ENCODE results near the gene EOLA2.
A peak's percentile ranks its signal among the peaks of the same experiment; 100 is the strongest.
"Not testable (repeated sequence)": the region's sequence is repeated elsewhere in the genome, so short reads cannot be mapped to it uniquely, and the experiment has no call there.

The EOLA2 gene

DNA sequence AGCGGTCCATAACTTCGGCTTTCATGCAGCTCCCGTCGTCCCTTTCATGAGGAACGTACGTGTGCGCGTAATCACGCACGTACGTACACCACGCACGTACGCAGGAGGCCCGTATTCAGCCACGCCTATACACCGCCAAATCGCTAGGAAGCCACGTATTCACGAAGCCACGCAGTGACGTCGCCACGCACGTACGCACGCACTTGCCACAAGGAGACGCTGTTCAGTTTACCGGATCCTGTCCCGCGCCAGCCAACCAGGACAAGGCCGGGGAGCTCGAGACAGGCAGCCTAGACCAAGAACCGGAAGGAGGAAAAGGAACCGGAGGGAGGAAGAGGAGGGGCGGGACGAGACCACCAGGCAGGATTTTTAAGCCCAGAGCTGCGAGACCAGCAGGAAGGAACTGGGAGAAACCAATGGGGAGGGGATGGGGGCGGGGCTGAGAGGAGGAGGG, at the start of gene EOLA2:
TSS of gene EOLA2 (minus strand) at position 65 of the 454 bp plus-strand sequence. CDS start 4,617 bp downstream, outside the sequence.
- peak; percentile 93 for DNase-seq

DNA sequence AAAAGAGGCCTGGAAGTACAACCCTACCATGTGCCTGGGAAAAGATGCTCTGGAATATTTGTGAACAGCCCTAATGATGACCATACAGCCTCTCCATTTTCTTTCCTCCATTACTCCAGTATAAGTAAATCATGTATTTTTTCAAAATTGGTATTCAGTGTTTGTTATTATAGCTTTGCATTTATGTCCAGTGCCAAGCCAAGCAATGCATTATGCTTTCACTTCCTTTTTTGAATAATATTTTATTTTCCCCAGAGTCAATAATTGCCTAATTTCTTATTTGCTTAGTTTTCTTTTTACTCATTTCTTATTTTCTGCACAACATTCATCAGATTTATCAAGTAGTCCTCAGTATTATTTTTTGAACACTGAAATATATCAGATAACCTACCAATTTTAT, 49.3 kb upstream of the EOLA2 start:
- DNase-seq = no peak

DNA sequence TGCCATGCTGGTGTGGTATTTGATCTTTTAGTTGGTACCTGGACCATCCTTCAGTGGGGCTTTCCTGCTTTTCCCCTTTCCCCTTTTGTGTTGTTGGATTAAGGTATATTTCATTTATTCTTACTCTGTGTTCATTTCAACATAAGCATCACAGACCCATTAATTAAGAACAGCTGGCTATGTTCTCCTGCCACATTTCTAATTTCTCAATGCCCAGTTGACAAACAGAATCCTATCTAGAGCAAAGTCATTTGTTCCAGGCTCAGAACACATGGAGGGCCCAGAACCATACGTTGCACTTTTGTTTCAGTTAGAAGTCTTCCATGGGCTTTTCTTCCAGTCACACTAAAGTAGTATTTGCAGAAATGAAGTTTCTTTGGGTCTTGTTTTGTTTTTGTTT, 46.1 kb upstream of the EOLA2 start:
- DNase-seq = no peak

DNA sequence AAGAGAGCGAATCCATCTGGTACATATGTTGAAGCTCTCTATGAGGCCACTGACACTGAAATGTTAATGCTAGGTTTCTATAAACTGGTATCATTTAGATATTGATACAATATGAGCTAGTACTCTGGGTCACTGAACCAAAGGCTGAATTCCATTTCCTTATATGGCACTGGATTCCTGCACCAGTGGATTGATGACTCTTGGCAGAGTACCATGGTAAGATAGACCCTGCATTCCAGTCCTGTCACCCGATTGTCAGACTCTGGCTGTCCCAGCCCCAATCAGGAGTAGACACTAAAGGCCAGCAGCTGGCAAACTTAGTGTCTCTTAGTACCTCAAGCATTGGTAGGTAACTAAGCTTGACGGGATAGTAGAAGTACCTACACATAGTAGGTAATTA, 44.0 kb upstream of the EOLA2 start:
- DNase-seq = no peak

DNA sequence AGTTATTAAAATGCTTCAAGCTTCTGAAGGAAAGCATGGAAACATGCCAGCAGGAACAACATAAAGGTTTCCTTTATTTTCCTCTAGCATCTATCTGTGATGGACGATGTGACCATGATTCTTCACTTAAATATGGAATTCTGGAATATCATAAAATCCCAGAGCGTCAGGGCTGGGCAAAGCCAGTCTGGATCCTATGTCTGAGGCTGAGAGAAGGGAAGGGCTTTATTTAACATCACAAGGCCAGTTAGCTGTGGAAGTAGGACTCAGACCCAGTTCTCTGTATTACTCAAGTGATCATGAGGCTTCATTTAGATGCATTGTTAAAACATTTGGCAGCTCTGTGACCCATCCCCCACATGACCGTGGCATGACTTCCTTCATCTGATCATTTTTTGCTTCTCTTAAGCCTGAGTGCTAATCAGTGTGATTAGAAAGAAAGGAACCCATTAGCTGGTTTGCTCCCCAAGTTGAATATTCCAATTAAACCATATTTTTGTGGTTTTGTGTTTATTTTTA, 40.9 kb upstream of the EOLA2 start:
- DNase-seq = no peak

DNA sequence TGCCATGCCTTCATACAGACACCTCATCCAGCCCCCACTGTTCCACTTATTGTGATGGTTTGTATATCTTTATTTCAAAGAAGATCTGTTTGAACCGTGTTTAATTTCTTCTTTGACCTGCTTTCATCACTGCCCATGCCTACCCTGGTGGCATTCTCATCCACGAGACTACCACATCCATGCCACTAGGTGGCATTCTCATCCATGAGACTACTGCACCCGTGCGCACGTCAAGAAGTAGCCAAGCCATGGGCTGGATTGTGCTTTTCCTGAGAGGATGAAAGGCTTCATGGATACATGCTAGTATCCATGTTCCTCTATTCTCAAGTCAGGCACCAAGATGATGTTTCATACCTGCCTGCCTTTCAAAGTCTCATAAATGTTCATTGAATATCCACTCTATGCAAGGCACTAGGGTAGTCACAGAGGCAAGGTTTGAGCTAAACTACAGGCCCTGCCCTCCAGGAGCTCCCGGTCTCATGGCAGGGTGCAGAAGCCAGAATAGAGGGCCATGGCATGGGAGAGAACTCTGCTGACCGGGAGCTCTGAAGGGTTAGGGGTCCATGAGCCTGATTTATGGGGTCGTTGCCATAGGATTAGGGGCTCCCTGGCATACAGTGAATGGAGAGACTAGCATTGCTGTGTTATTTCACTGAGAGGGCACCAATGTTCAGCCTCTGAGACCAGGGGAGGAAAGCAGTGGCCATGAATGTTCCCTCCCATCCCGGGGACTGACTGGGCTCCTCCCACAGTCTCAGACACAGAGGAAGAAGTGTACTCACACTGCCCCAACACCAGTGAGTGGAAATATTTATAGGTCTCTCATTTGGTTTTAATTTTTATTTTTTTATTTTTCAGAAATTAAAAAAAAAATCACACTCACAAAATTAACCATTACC, 24.8 kb upstream of the EOLA2 start:
- peak; percentile 36 for DNase-seq

DNA sequence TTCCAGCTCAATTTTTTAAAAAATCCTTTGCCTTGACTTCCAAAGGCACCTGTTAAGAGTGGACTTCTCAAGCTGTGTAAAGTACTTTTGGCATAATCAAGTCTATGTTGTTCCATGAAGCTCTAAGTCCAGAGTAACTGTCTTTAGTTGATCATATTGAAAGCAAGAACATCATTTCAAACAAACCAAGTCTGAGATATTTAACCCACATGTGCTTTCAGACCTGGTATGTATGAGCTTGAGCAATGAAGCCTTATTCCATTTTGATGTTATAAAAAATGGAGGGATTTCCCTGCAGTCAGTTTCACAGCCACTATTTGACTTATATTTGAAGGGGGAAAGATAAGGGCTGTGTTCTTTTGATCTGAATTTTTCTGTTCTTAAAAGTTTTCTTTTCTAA, 23.7 kb upstream of the EOLA2 start:
- DNase-seq = no peak

DNA sequence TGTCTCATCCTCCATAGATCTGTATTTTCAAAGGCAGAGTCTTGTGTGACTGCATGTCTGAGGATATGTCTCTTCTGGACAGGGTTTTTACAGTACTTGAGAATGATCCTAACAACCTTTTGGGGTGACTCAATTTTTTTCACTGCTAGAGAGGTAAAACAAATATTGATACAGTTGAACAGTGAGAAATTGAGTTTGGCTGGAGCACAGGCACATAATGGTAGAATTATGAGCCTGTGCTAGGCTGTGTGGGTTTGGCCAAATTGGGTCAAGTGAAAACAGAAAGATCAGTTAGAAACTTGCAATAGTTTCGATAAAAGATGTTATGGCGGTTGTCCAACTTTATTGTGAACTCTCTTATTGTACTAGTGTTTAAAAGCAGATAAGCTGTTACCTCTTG, 23.3 kb upstream of the EOLA2 start:
- DNase-seq = no peak

DNA sequence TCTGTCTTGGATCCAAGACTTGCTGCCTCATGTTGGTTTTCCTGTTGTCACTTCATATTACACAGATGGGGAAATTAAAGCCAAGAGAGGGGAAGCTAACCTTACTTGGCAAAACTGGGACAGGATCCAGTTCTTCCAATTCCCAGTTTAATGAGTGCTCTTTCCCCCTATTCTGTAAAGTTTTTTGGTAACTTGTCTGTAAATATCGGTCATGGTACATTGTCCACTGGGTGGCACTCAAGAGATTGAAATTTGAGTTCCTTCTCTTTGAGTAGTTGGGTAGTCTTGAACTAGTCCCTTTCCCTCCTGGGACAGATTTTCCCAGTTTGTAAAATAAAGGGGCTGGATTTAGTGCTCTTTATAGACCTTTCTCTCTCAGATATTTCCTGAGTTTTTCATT, 12.4 kb upstream of the EOLA2 start:
- no peak for DNase-seq

DNA sequence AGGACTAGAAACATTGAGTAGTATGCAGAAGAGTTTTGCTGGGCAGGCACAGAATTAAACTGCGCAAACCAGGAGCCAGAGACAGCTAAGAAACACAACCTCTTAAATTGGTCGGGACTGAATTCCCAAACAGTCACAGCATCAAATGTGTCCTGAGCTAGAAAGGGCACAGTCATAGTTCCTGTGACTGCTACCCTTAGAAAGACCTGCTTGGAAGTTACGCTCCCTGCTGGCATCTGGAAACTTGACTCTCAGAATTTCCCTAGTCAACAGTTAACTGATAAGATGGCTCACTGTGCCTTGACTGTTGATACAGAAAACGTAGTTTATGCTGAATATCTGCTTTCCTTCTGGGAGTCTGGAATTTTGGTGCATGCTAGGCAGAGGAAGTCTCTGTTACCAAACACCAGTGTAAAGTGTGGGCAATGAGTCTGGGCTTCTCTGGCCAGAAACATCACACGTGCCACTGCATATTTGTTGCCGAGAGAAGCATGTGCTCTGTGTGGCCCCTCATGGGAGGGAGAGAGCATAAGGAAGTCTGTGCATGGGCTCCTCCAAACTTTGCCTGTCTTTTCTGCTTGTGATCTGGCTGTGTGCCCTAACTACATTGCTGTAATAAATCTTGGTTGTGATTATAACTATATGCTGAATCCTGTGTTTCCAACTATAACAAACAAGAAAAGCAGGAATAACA, 11.6 kb upstream of the EOLA2 start:
- no peak for DNase-seq

DNA sequence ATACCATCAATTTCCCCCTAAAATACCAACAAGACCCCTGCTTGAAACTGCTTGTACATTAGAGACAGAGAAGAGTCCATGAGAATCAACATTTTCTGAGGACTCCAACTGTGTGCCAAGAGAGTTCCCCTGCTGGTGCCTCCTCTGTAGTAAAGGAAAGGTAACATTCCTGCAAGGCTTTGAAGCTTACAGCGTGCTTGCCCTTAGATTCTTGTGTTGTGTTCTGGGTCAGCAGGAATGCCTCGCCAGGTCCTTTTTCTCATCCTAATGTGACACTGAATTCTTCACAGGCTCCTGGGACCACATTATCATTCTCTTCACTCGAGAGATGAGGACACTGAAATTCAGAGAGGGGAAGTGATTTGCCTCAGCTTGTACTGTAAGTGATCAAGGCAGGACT, 9.7 kb upstream of the EOLA2 start:
- DNase-seq = no peak

DNA sequence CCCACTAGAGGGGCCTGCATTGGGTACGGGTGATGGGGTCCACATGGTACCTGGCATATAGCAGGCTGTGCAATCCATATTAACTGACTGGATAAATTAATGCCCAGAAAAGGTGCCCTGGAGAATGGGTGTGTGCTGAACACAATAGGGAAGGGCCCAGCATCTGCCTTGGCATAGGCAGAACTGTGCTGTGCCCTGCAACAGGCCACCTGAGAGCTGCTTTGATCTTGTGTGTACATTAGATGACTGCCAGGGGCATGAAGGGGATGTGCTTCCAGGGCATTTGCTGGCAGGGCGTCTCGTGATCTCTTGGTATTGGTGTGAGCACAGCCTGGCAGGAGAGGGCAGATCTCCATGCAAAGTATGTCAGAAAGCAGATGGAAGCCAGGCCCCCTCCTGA, 8.6 kb upstream of the EOLA2 start:
- not testable (repeated sequence) for DNase-seq

DNA sequence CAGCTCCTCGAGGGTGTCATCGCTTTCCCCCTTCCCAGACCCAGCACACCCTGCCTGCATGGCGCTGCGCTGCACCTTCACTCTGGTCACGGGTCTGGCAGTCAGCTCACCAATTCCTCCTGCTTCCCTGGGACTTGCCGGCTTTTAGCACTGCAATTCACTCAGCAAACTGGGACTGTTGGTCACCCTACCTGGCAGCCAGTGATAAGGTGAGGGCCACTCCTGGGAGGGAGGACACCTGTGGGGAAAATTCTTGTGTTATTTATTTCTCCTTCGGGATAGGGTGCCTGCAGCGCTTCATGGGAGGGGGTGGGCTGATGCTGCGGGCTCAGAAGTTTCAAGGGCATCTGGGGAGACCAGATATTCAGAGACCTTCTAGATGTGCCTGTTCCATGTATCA, 7.5 kb upstream of the EOLA2 start:
- DNase-seq = not testable (repeated sequence)

DNA sequence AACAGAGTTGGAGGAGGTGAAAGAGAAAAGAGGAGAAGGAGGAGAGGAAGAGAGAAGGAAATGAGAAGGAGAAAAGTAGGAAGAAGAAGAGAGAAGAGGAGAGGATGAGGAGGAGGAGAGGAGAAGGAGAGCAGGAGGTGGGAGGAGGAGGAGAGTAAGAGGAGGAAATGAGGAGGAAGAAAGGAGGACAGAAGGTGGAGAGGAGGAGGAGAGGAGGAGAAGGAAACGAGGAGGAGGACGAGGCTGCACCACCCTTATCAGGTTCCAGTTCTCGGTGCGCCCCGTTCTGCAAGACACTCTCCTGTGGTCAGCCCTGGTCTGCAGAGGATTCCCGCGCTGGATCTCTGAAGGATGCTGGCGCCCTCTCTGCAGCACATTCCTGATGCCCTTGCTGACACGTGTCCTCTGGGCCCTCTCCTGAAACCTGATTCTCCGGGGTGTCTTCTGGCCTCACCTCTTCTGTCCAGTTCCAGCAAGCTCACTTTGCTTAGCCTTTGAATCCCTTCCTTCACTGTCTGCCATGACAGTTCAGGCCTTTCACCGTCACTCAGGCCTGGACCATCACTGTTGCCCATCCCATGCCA, 6.9 kb upstream of the EOLA2 start:
- DNase-seq = not testable (repeated sequence)

DNA sequence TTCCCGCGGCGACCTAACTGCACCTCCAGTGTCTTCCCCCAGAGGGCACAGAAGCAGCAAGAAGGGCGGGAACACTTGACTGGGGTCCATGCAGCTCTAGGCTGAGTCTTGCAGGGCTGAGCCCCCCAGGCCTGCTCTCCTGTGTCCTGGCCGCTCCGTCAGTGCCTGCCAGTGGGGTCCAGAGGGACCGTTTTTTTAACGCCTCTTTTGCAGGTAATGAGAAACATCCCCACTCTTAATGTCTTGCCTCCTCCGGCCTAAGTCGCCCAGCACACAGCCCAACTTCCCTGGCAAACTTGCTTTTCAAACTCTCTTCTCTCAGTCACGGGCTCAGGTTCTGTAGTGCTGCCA, 2.4 kb upstream of the EOLA2 start:
- DNase-seq = not testable (repeated sequence)

DNA sequence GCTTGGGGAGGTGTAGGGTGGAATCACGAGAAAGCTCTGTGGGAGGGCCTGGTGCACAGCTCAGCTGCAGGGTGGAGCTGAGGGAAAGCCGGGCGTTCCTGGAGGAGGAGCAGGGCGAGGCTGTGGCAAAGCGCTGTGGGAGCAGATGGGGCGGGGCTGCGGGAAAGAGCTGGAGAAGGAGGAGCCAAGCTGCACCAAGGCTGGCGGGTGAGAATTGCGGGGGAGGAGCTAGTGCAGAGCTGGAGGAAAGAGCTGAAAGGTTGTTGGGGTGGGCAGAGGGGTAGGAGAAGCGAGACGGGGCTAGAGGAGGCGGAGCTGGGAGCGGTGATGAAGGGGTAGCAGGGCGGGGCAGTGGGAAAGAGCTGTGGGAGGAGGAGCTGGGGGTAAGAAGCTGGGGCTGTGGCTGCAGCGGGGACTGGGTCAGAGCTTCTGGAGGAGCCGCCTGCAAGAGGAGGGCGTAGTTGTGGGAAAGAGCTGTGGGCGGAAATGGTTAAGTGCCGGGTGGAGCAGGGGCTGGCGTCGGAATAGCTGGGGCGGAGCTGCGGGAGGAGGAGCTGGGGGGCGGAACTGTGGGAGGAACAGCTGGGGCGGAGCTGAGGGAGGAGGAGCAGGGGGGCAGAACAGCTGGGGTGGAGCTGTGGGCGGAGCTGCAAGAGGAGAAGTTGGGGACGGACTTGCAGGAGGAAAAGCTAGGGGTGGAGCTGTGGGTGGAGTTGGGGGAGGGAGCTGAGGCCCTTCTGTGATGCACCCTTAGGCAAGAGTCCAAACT, 1.8 kb upstream of the EOLA2 start:
- peak; percentile 94 for DNase-seq

DNA sequence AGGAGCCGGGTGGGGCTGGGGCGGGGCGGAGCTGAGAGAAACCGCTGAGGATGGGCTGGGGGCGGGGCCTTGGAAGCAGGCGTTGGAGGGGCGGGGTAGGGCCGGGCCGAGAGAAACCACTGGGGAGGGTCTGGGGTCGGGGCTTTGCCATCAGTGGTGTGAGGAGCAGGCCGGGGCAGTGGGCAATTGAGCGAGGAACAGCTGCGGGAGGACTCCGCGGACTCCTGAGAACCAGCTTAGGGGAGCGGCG, 1.3 kb upstream of the EOLA2 start:
- no peak for DNase-seq

DNA sequence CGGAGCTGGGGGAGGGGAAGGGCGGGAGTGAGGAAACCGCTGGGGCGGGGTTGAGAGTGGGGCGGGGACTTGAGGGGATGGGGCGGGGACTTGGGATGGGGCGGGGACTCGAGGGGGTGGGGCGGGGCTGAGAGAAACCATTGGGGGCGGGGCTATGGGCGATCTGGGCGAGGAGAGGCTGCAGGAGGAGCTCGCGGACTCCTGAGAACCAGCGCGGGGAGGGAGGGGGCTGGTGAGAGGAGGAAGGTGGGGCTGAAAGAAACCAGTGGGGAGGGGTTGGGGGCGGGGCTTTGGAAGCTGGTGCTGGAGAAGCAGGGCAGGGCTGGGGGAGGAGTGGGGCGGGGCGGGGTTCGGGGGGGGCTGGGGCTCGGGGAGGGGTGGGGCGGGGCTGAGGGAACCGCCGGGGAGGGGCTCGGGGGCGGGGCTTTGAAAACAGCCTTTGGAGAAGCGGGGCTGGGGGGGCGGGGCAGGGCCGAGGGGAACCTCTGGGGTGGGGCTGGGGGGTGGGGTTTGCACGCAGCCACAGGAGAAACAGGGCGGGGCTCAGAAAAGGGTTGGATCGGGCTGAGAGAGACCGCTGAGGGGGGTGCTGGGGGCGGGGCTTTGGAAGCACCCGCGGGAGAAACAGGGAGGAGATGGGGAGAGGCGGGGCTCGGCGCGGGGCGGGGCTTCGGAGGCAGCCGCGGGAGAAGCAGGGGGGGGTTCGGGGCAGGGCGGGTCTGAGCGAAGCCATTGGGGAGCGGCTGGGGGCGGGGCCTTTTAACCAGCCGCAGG, 777 bp upstream of the EOLA2 start:
- peak; percentile 93 for DNase-seq

DNA sequence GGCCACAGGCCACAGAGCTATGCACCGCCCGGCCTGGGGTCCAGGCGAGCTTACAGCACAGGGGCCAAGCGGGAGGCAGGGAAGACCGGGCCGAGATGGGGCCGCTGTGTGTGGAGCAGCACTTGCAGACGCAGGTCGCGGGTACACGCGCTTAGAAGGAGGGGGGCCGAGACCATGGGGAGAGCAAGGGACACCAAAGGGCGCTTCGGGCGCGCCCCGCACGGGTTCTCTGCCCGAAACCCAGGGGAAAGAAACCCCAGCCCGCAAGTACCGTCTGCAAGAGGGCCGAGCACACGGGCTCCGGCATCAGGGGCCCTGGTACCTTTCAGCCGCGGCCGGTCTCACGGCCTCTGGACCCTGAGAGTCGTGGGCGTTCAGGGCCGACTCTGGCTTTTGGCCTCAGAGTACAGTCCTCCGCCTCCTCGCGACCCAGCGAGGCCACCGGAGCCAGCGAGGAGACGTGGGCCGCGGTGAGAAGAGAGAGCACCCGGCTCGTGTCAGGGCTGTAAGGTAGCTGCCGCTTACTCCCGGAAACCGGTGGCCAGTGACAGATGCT, 342 bp downstream of the EOLA2 start:
- DNase-seq = peak; percentile 18

DNA sequence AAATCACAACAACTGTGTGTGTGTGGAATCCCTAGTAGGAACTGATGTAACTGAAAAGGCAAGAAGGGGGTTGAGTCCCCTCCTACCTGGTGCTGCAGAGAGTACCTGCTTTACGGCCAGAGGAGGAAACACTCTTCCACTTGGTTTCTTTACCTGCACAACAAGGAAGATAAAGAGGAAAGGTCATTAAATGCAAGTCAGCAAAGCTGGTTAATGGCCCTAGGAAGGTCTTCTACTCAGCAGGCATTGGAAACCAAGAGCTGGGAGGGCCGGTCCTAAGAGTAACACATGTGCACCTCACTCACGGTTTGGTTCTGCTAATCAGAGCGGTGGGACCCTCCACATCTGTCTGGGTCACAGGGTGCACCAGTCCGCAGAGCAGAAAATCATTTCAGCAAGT, 963 bp downstream of the EOLA2 start:
- not testable (repeated sequence) for DNase-seq

DNA sequence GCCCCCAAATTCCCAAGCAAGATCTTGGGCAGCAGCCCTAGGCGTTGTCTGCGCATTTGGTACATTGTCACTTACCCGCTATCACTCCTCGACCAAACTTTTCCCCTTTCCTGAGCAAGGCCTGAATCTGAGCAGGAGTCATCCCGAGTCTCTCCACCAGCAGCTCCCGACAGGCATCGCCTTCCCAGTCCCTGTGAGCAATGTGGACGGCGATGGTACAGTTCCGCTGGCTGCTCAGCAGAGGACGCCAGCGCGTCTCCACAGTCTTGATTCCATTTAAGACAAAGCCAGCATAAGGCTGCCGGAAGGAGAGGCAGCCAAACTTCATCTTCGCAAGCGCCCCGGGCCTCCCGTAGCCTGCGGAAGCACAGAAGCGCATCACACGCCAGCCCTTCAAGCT, 4.7 kb downstream of the EOLA2 start:
- not testable (repeated sequence) for DNase-seq

DNA sequence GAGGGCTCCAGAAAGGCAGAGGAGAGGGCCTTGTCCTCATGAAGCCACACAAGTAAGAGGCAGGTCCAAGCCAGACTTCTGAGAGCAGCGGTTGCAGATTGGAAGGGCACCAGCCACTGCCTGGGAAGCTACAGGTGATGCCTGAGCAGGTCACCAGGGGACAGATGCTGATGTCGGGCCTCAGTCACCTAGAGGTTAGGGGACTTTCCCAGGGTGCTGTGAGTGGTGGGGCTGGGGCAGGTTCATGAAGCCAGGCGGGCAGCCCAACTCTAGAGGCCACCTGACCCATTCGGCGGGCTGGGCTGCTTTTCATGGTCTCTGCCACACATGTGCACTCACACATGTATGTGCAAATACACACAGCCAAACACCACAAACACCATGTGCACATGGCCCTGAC, 5.3 kb downstream of the EOLA2 start:
- DNase-seq = not testable (repeated sequence)

Data from activated CD4-positive, alpha-beta T cell treated with anti-CD3 and anti-CD28 coated beads for 48 hours (primary cell).